Natural killer cell (primary cell): ENCODE data around the gene SURF1. TPM values are rescaled to one million over a fixed set of nuclear protein-coding genes. Genes with fewer than 3 reads are reported as not detected.

Experiments used
- ATAC-seq, 3 donors: fragments of 150-1000 bp in 2 of 3; fragments of 200-7000 bp in 1 of 3; cut with Tn5 transposase; 1 replicate in 1 of 3; 2 replicates in 2 of 3; pipeline ENCODE4 v1.10.0; 2021; ENCODE audit warnings: mild to moderate bottlenecking in 2 of 3, moderate library complexity in 2 of 3
- DNase-seq, 2 donors: peaks; one replicate each; pipeline versions ENCODE4 v3.0.0 to v3.0.0-alpha.2; 2013 to 2021; ENCODE audit warnings: mixed read lengths in 1 of 2
- H3K27ac ChIP-seq: one replicate; pipeline ENCODE4 v1.5.1; 2013; ENCODE audit warnings: mild to moderate bottlenecking, low read length
- H3K27me3 ChIP-seq: one replicate; pipeline ENCODE4 v1.6.1; 2013; ENCODE audit warnings: low read length; ENCODE audit not compliant: control insufficient read depth, insufficient read depth
- H3K36me3 ChIP-seq: one replicate; pipeline ENCODE4 v1.6.1; 2013; ENCODE audit warnings: low read length; ENCODE audit not compliant: control insufficient read depth, insufficient read depth
- H3K4me1 ChIP-seq: one replicate; pipeline ENCODE4 v1.6.1; 2013; ENCODE audit warnings: low read length; ENCODE audit not compliant: control insufficient read depth, insufficient read depth
- H3K4me3 ChIP-seq: one replicate; pipeline ENCODE4 v1.5.1; 2013; ENCODE audit warnings: low read length
- H3K9me3 ChIP-seq: one replicate; pipeline ENCODE4 v1.6.1; 2013; ENCODE audit warnings: low read length; ENCODE audit not compliant: control insufficient read depth, insufficient read depth
- H3K27ac Mint-ChIP-seq, 2 donors: one replicate each; pipeline ENCODE4 v1.8.0; 2022; ENCODE audit warnings: mild to moderate bottlenecking in 2 of 2, mixed read lengths in 2 of 2, moderate library complexity in 1 of 2
- H3K27me3 Mint-ChIP-seq, 2 donors: one replicate each; pipeline ENCODE4 v1.8.0; 2022; ENCODE audit warnings: low read depth in 2 of 2, mixed read lengths in 2 of 2
- H3K36me3 Mint-ChIP-seq: one replicate; pipeline ENCODE4 v1.8.0; 2022; ENCODE audit warnings: mixed read lengths
- H3K4me1 Mint-ChIP-seq, 2 donors: one replicate each; pipeline ENCODE4 v1.8.0; 2022; ENCODE audit warnings: mixed read lengths in 2 of 2
- H3K4me3 Mint-ChIP-seq: one replicate; pipeline ENCODE4 v1.8.0; 2022; ENCODE audit warnings: mild to moderate bottlenecking, moderate library complexity, mixed read lengths
- H3K9me3 Mint-ChIP-seq, 2 donors: one replicate each; pipeline ENCODE4 v1.8.0; 2022; ENCODE audit warnings: mixed read lengths in 2 of 2
- WGBS: methylation state at CpG from one replicate; pipeline ENCODE4 v1.1.7; 2013; ENCODE audit warnings: missing lambda C conversion rate; ENCODE audit not compliant: insufficient coverage; 5-methylcytosine and 5-hydroxymethylcytosine counted together
- intact Hi-C: fragments of 100-400 bp; cut with micrococcal nuclease; formaldehyde crosslinking; loops from one replicate; pipeline ENCODE4 v1.14.2; 2022
- total RNA-seq, 4 donors: library from RNA; stranded (reverse); fragments of 120-200 nt in 1 of 4; gene quantifications; one replicate each; pipeline versions ENCODE4 v1.2.3 to v1.2.4, GENCODE V29; 2013 to 2022
- TF ChIP-seq, protein P1 (sequence below): fragments of 200-600 bp; IDR thresholded peaks from one replicate; pipeline ENCODE4 v1.8.0; 2022; ENCODE audit warnings: antibody characterized with exemption

SURF1 gene
- total RNA-seq, 3 donors from 2014 or later (not counting 1 experiment from before 2014, with no cell fraction given): 35.6 to 44.4 (median 37.2) TPM

DNA sequence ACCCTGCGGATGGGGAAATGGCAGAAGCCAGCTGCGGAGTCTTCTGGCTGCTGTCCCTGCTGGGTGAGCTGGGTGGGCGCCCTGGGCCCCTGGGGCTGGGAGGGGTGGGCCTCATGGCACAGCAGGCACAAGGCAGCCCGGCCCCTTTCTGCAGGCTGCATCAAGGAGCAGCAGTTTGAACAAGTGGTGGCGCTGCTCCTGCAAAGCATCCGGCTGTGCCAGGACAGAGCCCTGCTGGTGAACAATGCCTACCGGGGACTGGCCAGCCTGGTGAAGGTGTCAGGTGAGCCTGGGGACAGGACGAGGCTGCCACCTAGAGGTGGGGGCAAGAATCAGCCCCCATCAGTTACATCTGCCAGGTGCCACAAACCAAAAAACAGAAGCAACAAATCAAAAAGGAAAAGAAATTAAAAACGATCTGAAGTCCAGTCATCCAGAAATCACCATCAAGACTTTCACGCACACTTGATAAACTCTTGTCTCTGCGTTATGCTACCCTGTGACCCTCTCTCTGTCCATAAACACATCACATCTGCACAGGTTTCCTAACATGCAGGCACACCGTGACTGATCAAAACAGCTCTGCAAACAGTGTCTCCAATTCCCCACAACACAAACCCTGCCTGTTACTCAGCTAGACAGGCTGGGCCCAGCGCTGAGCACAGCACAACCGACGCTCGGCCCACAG is 47.6 kb upstream of the SURF1 start:
- Mint-ChIP-seq H3K36me3 (no peaks in the 10 kb centered on the region), H3K4me3 (no peak overlapping the region), H3K27me3 (no peaks in the 10 kb centered on the region), H3K9me3 (no peaks in the 10 kb centered on the region), H3K4me1 (peaks cover 0 to 5% of the 10 kb centered on the region in 2 donors), H3K27ac (no peak overlapping the region)
- H3K36me3 ChIP-seq: peaks cover 38% of the 10 kb centered on the region
- peak in 2 of 3 donors; percentile 65 to 73 for ATAC-seq
- no peaks in the 10 kb centered on the region for H3K27me3 ChIP-seq
- whole genome bisulfite sequencing: 73% methylated on average over 16 of the region's 16 CpGs
- no peak overlapping the region for H3K4me3 ChIP-seq
- TF ChIP-seq, protein P1, sequence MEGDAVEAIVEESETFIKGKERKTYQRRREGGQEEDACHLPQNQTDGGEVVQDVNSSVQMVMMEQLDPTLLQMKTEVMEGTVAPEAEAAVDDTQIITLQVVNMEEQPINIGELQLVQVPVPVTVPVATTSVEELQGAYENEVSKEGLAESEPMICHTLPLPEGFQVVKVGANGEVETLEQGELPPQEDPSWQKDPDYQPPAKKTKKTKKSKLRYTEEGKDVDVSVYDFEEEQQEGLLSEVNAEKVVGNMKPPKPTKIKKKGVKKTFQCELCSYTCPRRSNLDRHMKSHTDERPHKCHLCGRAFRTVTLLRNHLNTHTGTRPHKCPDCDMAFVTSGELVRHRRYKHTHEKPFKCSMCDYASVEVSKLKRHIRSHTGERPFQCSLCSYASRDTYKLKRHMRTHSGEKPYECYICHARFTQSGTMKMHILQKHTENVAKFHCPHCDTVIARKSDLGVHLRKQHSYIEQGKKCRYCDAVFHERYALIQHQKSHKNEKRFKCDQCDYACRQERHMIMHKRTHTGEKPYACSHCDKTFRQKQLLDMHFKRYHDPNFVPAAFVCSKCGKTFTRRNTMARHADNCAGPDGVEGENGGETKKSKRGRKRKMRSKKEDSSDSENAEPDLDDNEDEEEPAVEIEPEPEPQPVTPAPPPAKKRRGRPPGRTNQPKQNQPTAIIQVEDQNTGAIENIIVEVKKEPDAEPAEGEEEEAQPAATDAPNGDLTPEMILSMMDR: peak; percentile 70
- H3K9me3 ChIP-seq: no peaks in the 10 kb centered on the region
- intact Hi-C loops: loop anchor here (1.0 kb wide), 2 partner anchors 165 to 218 kb away; no protein-coding TSS in a partner anchor
- DNase-seq: peak; percentile 37 to 79
- H3K4me1 ChIP-seq: no peaks in the 10 kb centered on the region
- H3K27ac ChIP-seq: no peak overlapping the region

DNA sequence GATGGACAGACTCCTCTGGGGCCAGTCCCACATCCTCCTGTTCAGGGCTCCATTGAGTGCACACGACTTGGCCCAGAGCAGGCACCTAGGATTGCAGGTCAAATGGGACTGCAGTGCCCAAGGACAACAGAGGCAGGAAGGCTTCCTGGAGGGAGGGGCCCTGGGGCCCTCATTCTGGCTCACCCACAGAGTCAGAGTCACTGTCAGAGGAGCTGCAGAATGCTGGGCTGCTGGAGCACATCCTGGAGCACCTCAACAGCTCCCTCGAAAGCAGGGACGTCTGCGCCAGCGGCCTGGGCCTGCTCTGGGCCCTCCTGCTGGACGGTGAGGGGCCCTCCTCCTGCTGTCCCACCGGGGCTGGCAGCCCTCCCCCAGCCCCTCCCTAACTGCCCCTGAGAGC is 46.4 kb upstream of the SURF1 start:
- Histone ChIP-seq H3K4me3 (no peak overlapping the region), H3K9me3 (no peaks in the 10 kb centered on the region), H3K27ac (no peak overlapping the region), H3K27me3 (no peaks in the 10 kb centered on the region), H3K36me3 (peaks cover 31% of the 10 kb centered on the region), H3K4me1 (no peaks in the 10 kb centered on the region)
- Mint-ChIP-seq H3K9me3 (no peaks in the 10 kb centered on the region), H3K4me3 (no peak overlapping the region), H3K27ac (no peak overlapping the region), H3K4me1 (peaks cover 0 to 5% of the 10 kb centered on the region in 2 donors), H3K27me3 (no peaks in the 10 kb centered on the region), H3K36me3 (no peaks in the 10 kb centered on the region)
- DNase-seq (no peak), ATAC-seq (no peak)
- TF ChIP-seq, protein P1: no peak
- 80% methylated on average over 7 of the region's 7 CpGs for WGBS
- intact Hi-C loops: no loop called here

DNA sequence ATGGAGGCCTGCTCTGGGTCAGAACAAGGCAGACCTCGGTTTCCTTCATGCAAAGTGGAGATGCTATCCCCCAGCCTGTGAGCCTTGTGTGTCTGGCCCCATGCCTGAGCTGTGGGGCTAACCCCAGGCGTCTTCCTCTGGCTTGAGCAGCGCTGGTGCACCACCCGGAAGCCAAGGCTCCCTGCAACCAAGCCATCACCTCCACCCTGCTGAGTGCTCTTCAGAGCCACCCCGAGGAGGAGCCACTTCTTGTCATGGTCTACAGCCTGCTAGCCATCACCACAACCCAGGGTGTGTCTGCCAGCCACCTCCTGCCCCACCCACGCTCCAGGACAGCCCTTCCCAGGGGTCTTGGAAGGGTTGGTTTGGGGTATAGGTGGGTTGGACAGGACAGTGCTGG is 45.3 kb upstream of the SURF1 start:
- Histone ChIP-seq H3K36me3 (peaks cover 23% of the 10 kb centered on the region), H3K9me3 (no peaks in the 10 kb centered on the region), H3K4me1 (no peaks in the 10 kb centered on the region), H3K4me3 (no peak overlapping the region), H3K27ac (no peak overlapping the region), H3K27me3 (no peaks in the 10 kb centered on the region)
- 79% methylated on average over 5 of the region's 6 CpGs for WGBS
- TF ChIP-seq, protein P1: no peak
- no peak for ATAC-seq
- Mint-ChIP-seq H3K9me3 (no peaks in the 10 kb centered on the region), H3K27ac (no peak overlapping the region), H3K4me1 (peaks cover 0 to 5% of the 10 kb centered on the region in 2 donors), H3K27me3 (no peaks in the 10 kb centered on the region), H3K36me3 (no peaks in the 10 kb centered on the region), H3K4me3 (no peak overlapping the region)
- intact Hi-C loops: no loop called here
- DNase-seq: no peak

DNA sequence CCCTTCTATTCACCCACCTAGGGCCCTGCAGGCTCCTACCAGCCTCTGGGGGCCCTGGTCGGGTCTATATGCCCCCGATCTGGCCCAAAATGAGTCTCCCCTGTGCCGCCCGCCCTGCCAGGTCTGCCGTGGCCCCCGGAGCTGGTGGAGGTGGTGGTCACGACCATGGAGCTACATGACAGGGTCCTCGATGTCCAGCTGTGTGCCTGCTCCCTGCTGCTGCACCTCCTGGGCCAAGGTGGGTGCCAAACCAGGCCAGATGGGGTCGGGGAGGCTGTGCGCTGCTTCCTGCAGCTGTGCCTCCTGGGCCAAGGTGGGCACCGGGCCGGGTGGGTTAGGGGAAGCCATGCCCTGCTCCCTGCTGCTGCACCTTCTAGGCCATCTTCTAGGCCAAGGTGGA is 44.0 kb upstream of the SURF1 start:
- peaks cover 12% of the 10 kb centered on the region for H3K36me3 ChIP-seq
- H3K9me3 ChIP-seq: no peaks in the 10 kb centered on the region
- TF ChIP-seq, protein P1: no peak
- intact Hi-C loops: no loop called here
- H3K4me3 ChIP-seq: no peak overlapping the region
- no peak overlapping the region for H3K27ac ChIP-seq
- Mint-ChIP-seq H3K36me3 (no peaks in the 10 kb centered on the region), H3K4me3 (no peak overlapping the region), H3K9me3 (no peaks in the 10 kb centered on the region), H3K27me3 (no peaks in the 10 kb centered on the region), H3K27ac (no peak overlapping the region), H3K4me1 (peaks cover 0 to 5% of the 10 kb centered on the region in 2 donors)
- WGBS: 92% methylated on average over 12 of the region's 12 CpGs
- DNase-seq (no peak), ATAC-seq (no peak)
- H3K27me3 ChIP-seq: no peaks in the 10 kb centered on the region
- no peaks in the 10 kb centered on the region for H3K4me1 ChIP-seq
